Stimulated activated naive CD8-positive, alpha-beta T cell treated with anti-CD3 and anti-CD28 coated beads, Interleukin-15, amount 100 ng/mL, for 72 hours (primary cell): ENCODE data around the gene APOBEC4.
A peak's percentile ranks its signal among the peaks of the same experiment; 100 is the strongest.
"Not testable (repeated sequence)": the region's sequence is repeated elsewhere in the genome, so short reads cannot be mapped to it uniquely, and the experiment has no call there.

Experiments used
- ATAC-seq: fragments of 150-1000 bp; cut with Tn5 transposase; 2 replicates; pipeline ENCODE4 v1.10.0; 2021; ENCODE audit warnings: mild to moderate bottlenecking, moderate library complexity
- DNase-seq, 2 donors: peaks; one replicate each; pipeline ENCODE4 v3.0.0; 2021 to 2022
- H3K27ac Mint-ChIP-seq, 2 donors: one replicate each; pipeline ENCODE4 v1.8.0; 2022; ENCODE audit warnings: mild to moderate bottlenecking in 2 of 2, mixed read lengths in 2 of 2, moderate library complexity in 2 of 2
- H3K27me3 Mint-ChIP-seq: one replicate; pipeline ENCODE4 v1.8.0; 2022; ENCODE audit warnings: mixed read lengths
- H3K4me1 Mint-ChIP-seq: one replicate; pipeline ENCODE4 v1.8.0; 2022; ENCODE audit warnings: mild to moderate bottlenecking, mixed read lengths
- H3K4me3 Mint-ChIP-seq, 2 donors: one replicate each; pipeline ENCODE4 v1.8.0; 2022; ENCODE audit warnings: mild to moderate bottlenecking in 2 of 2, mixed read lengths in 2 of 2, moderate library complexity in 1 of 2
- H3K9me3 Mint-ChIP-seq, 2 donors: one replicate each; pipeline ENCODE4 v1.8.0; 2022; ENCODE audit warnings: mixed read lengths in 2 of 2

The APOBEC4 gene

GRCh38 chr1:183628537-183628936, 24.6 kb downstream of the APOBEC4 start:
- Mint-ChIP-seq H3K4me1 (peaks cover 30% of the 10 kb centered on the region), H3K27ac (peak overlapping the region in 1 of 2 donors; percentile 54), H3K9me3 (no peaks in the 10 kb centered on the region), H3K27me3 (no peaks in the 10 kb centered on the region), H3K4me3 (peak overlapping the region in 1 of 2 donors; percentile 46)
- ATAC-seq (peak; percentile 52), DNase-seq (no peak)

- Mint-ChIP-seq H3K27ac (peak overlapping the region in 1 of 2 donors; percentile 77), H3K4me1 (peaks cover 35% of the 10 kb centered on the region)
- H3K4me3 Mint-ChIP-seq, H3K9me3 Mint-ChIP-seq, DNase-seq, ATAC-seq, H3K27me3 Mint-ChIP-seq: not testable (repeated sequence)
Measured at GRCh38 chr1:183626236-183626635, 26.9 kb downstream of the APOBEC4 start.

- Mint-ChIP-seq H3K27ac (peak overlapping the region; percentile 66 to 70), H3K4me1 (peaks cover 16% of the 10 kb centered on the region), H3K27me3 (no peaks in the 10 kb centered on the region), H3K4me3 (no peak overlapping the region), H3K9me3 (no peaks in the 10 kb centered on the region)
- ATAC-seq: peak; percentile 98
- DNase-seq: peak; percentile 27 to 55
Measured at GRCh38 chr1:183622884-183623785, 30.0 kb downstream of the APOBEC4 start.

- no peaks in the 10 kb centered on the region for H3K9me3 Mint-ChIP-seq
- no peak overlapping the region for H3K4me3 Mint-ChIP-seq
- peaks cover 15% of the 10 kb centered on the region for H3K4me1 Mint-ChIP-seq
- DNase-seq: no peak
- peak overlapping the region in 1 of 2 donors; percentile 40 for H3K27ac Mint-ChIP-seq
- ATAC-seq: no peak
- H3K27me3 Mint-ChIP-seq: no peaks in the 10 kb centered on the region
Measured at GRCh38 chr1:183622013-183622412, 31.1 kb downstream of the APOBEC4 start.

GRCh38 chr1:183620311-183620710, 32.8 kb downstream of the APOBEC4 start:
- DNase-seq: no peak
- no peak for ATAC-seq
- no peaks in the 10 kb centered on the region for H3K27me3 Mint-ChIP-seq
- peaks cover 15% of the 10 kb centered on the region for H3K4me1 Mint-ChIP-seq
- no peaks in the 10 kb centered on the region for H3K9me3 Mint-ChIP-seq
- H3K4me3 Mint-ChIP-seq: no peak overlapping the region
- H3K27ac Mint-ChIP-seq: peak overlapping the region in 1 of 2 donors; percentile 7

GRCh38 chr1:183619781-183620180, 33.3 kb downstream of the APOBEC4 start:
- DNase-seq: no peak
- Mint-ChIP-seq H3K9me3 (no peaks in the 10 kb centered on the region), H3K4me3 (no peak overlapping the region), H3K4me1 (peaks cover 15% of the 10 kb centered on the region), H3K27me3 (no peaks in the 10 kb centered on the region), H3K27ac (no peak overlapping the region)
- ATAC-seq: peak; percentile 57

GRCh38 chr1:183618202-183618601, 34.9 kb downstream of the APOBEC4 start:
- not testable (repeated sequence) for H3K9me3 Mint-ChIP-seq, DNase-seq
- peaks cover 11% of the 10 kb centered on the region for H3K4me1 Mint-ChIP-seq

GRCh38 chr1:183612975-183613374, 40.1 kb downstream of the APOBEC4 start:
- peaks cover 16% of the 10 kb centered on the region for H3K27me3 Mint-ChIP-seq
- H3K27ac Mint-ChIP-seq, DNase-seq, H3K4me3 Mint-ChIP-seq, H3K9me3 Mint-ChIP-seq, H3K4me1 Mint-ChIP-seq, ATAC-seq: not testable (repeated sequence)

More at GRCh38 chr1:183618202-183618601, 34.9 kb downstream of the APOBEC4 start:
- not testable (repeated sequence) for H3K27me3 Mint-ChIP-seq, H3K4me3 Mint-ChIP-seq, ATAC-seq
- peak overlapping the region in 1 of 2 donors; percentile 32 for H3K27ac Mint-ChIP-seq

- H3K27ac Mint-ChIP-seq: no peak overlapping the region
- no peaks in the 10 kb centered on the region for H3K9me3 Mint-ChIP-seq
- H3K4me1 Mint-ChIP-seq: no peaks in the 10 kb centered on the region
- peaks cover 16% of the 10 kb centered on the region for H3K27me3 Mint-ChIP-seq
- ATAC-seq (no peak), DNase-seq (no peak)
- H3K4me3 Mint-ChIP-seq: no peak overlapping the region
Measured at GRCh38 chr1:183612407-183612806, 40.7 kb downstream of the APOBEC4 start.

- no peak overlapping the region for H3K27ac Mint-ChIP-seq
- no peak overlapping the region for H3K4me3 Mint-ChIP-seq
- no peaks in the 10 kb centered on the region for H3K9me3 Mint-ChIP-seq
- ATAC-seq (no peak), DNase-seq (no peak)
- H3K27me3 Mint-ChIP-seq: peaks cover 16% of the 10 kb centered on the region
- no peaks in the 10 kb centered on the region for H3K4me1 Mint-ChIP-seq
Measured at GRCh38 chr1:183611021-183611420, 42.1 kb downstream of the APOBEC4 start.

- no peak overlapping the region for H3K27ac Mint-ChIP-seq
- H3K4me3 Mint-ChIP-seq: no peak overlapping the region
- no peak for ATAC-seq
- peaks cover 21% of the 10 kb centered on the region for H3K27me3 Mint-ChIP-seq
- H3K9me3 Mint-ChIP-seq: no peaks in the 10 kb centered on the region
- H3K4me1 Mint-ChIP-seq: no peaks in the 10 kb centered on the region
- no peak for DNase-seq
Measured at GRCh38 chr1:183609759-183610452, 43.2 kb downstream of the APOBEC4 start.

- Mint-ChIP-seq H3K27ac (peak overlapping the region in 1 of 2 donors; percentile 62), H3K4me1 (peaks cover 5% of the 10 kb centered on the region), H3K27me3 (peaks cover 27% of the 10 kb centered on the region), H3K9me3 (no peaks in the 10 kb centered on the region), H3K4me3 (no peak overlapping the region)
- DNase-seq: no peak
- ATAC-seq: peak; percentile 63
Measured at GRCh38 chr1:183609313-183609712, 43.8 kb downstream of the APOBEC4 start.

GRCh38 chr1:183607322-183607980, 45.7 kb downstream of the APOBEC4 start:
- Mint-ChIP-seq H3K4me1 (peaks cover 11% of the 10 kb centered on the region), H3K27me3 (peaks cover 40% of the 10 kb centered on the region), H3K27ac (peak overlapping the region in 1 of 2 donors; percentile 78), H3K9me3 (no peaks in the 10 kb centered on the region), H3K4me3 (no peak overlapping the region)
- DNase-seq: no peak
- no peak for ATAC-seq

- Mint-ChIP-seq H3K27ac (no peak overlapping the region), H3K4me1 (peaks cover 11% of the 10 kb centered on the region), H3K4me3 (no peak overlapping the region), H3K27me3 (peaks cover 32% of the 10 kb centered on the region), H3K9me3 (no peaks in the 10 kb centered on the region)
- DNase-seq: no peak
- no peak for ATAC-seq
Measured at GRCh38 chr1:183605904-183606303, 47.2 kb downstream of the APOBEC4 start.

- H3K4me3 Mint-ChIP-seq: no peak overlapping the region
- ATAC-seq (no peak), DNase-seq (no peak)
- peaks cover 11% of the 10 kb centered on the region for H3K4me1 Mint-ChIP-seq
- H3K27ac Mint-ChIP-seq: peak overlapping the region in 1 of 2 donors; percentile 35
- H3K27me3 Mint-ChIP-seq: peaks cover 32% of the 10 kb centered on the region
- no peaks in the 10 kb centered on the region for H3K9me3 Mint-ChIP-seq
Measured at GRCh38 chr1:183604815-183605214, 48.3 kb downstream of the APOBEC4 start.
